Coronary artery (tissue), 2 donors: Measurements from ENCODE around the gene KATNB1.
"Not testable (repeated sequence)": the region's sequence is repeated elsewhere in the genome, so short reads cannot be mapped to it uniquely, and the experiment has no call there.

Experiments
- DNase-seq: peaks from one replicate; pipeline ENCODE4 v3.0.0-alpha.2; 2017; ENCODE audit warnings: low spot score
- H3K27ac ChIP-seq, 2 donors: fragments of 200-600 bp; sonication (generic); one replicate each; pipeline ENCODE4 v1.5.1; 2016 to 2019
- H3K4me3 ChIP-seq: fragments of 200-600 bp; sonication (generic); 2 replicates; pipeline ENCODE4 v1.5.1; 2016; ENCODE audit warnings: mild to moderate bottlenecking, moderate library complexity
- CTCF ChIP-seq: fragments of 200-600 bp; sonication (generic); IDR thresholded peaks from one replicate; pipeline ENCODE4 v1.5.1; 2019; ENCODE audit warnings: antibody characterized with exemption

The KATNB1 gene

GRCh38 chr16:57725976-57726375, 9.6 kb upstream of the KATNB1 start:
- H3K27ac ChIP-seq: no peak overlapping the region
- TF ChIP-seq CTCF: no peak
- DNase-seq: no peak
- H3K4me3 ChIP-seq: no peak overlapping the region

GRCh38 chr16:57726433-57726947, 9.1 kb upstream of the KATNB1 start:
- DNase-seq: no peak
- no peak overlapping the region for H3K27ac ChIP-seq
- no peak overlapping the region for H3K4me3 ChIP-seq
- TF ChIP-seq CTCF: no peak

- TF ChIP-seq CTCF: no peak
- Histone ChIP-seq H3K27ac (no peak overlapping the region), H3K4me3 (no peak overlapping the region)
- no peak for DNase-seq
Measured at GRCh38 chr16:57727610-57728009, 8.0 kb upstream of the KATNB1 start.

- DNase-seq: no peak
- H3K27ac ChIP-seq: no peak overlapping the region
- no peak overlapping the region for H3K4me3 ChIP-seq
- TF ChIP-seq CTCF: no peak
Measured at GRCh38 chr16:57728336-57729181, 7.0 kb upstream of the KATNB1 start.

GRCh38 chr16:57729182-57729484, 6.4 kb upstream of the KATNB1 start:
- Histone ChIP-seq H3K27ac (no peak overlapping the region), H3K4me3 (no peak overlapping the region)
- DNase-seq: no peak
- TF ChIP-seq CTCF: no peak

GRCh38 chr16:57729852-57730251, 5.7 kb upstream of the KATNB1 start:
- H3K27ac ChIP-seq, DNase-seq, H3K4me3 ChIP-seq: not testable (repeated sequence)

- Histone ChIP-seq H3K27ac (peak overlapping the region in 1 of 2 donors; percentile 29), H3K4me3 (no peak overlapping the region)
- TF ChIP-seq CTCF: no peak
- DNase-seq: no peak
Measured at GRCh38 chr16:57730771-57731730, 4.5 kb upstream of the KATNB1 start.
